ENCODE results near the gene GFRA1.

GFRA1 gene

GRCh38 chr10:116026725-116027124 is 246.3 kb downstream of the GFRA1 start:
- H2AFZ ChIP-seq (ENCODE audit: low read depth), result no peak overlapping the region
- H3K9ac ChIP-seq, result no peak overlapping the region
- H3K36me3 ChIP-seq (ENCODE audit: insufficient read depth), result no peaks in the 10 kb centered on the region
- no peak for TF ChIP-seq CTCF (conservative IDR thresholded peaks at IDR 0.05; ENCODE audit: low read depth, low read length)
- no peaks in the 10 kb centered on the region for H3K79me2 ChIP-seq (ENCODE audit: insufficient read depth, low read depth)
- H3K27ac ChIP-seq, result no peak overlapping the region
- H3K4me3 ChIP-seq (IDR thresholded peaks at IDR 0.05; ENCODE audit: insufficient read depth, low read depth, low read length), result no peak overlapping the region
- H3K4me2 ChIP-seq, result no peak overlapping the region
- no peaks in the 10 kb centered on the region for H3K4me1 ChIP-seq (ENCODE audit: low read depth, poor library complexity, severe bottlenecking)
- no peaks in the 10 kb centered on the region for H3K27me3 ChIP-seq (ENCODE audit: insufficient read depth, low read depth)
- no peaks in the 10 kb centered on the region for H4K20me1 ChIP-seq (ENCODE audit: insufficient read depth)

- no peak overlapping the region for H3K4me3 ChIP-seq (IDR thresholded peaks at IDR 0.05; ENCODE audit: insufficient read depth, low read depth, low read length)
- H3K9ac ChIP-seq, result no peak overlapping the region
- H3K36me3 ChIP-seq (ENCODE audit: insufficient read depth), result no peaks in the 10 kb centered on the region
- no peak for TF ChIP-seq CTCF (conservative IDR thresholded peaks at IDR 0.05; ENCODE audit: low read depth, low read length)
- no peak overlapping the region for H3K27ac ChIP-seq
- H2AFZ ChIP-seq (ENCODE audit: low read depth), result no peak overlapping the region
- H3K4me2 ChIP-seq, result no peak overlapping the region
- no peaks in the 10 kb centered on the region for H3K27me3 ChIP-seq (ENCODE audit: insufficient read depth, low read depth)
- H4K20me1 ChIP-seq (ENCODE audit: insufficient read depth), result no peaks in the 10 kb centered on the region
- H3K4me1 ChIP-seq (ENCODE audit: low read depth, poor library complexity, severe bottlenecking), result no peaks in the 10 kb centered on the region
- H3K79me2 ChIP-seq (ENCODE audit: insufficient read depth, low read depth), result no peaks in the 10 kb centered on the region
Observed at GRCh38 chr10:116026315-116026714, 246.7 kb downstream of the GFRA1 start.

GRCh38 chr10:116024271-116024878 is 248.6 kb downstream of the GFRA1 start:
- no peak for TF ChIP-seq CTCF (conservative IDR thresholded peaks at IDR 0.05; ENCODE audit: low read depth, low read length)
- H3K4me1 ChIP-seq (ENCODE audit: low read depth, poor library complexity, severe bottlenecking), result no peaks in the 10 kb centered on the region
- H4K20me1 ChIP-seq (ENCODE audit: insufficient read depth), result no peaks in the 10 kb centered on the region
- H2AFZ ChIP-seq (ENCODE audit: low read depth), result no peak overlapping the region
- H3K4me3 ChIP-seq (IDR thresholded peaks at IDR 0.05; ENCODE audit: insufficient read depth, low read depth, low read length), result no peak overlapping the region
- no peaks in the 10 kb centered on the region for H3K27me3 ChIP-seq (ENCODE audit: insufficient read depth, low read depth)
- H3K79me2 ChIP-seq (ENCODE audit: insufficient read depth, low read depth), result no peaks in the 10 kb centered on the region
- no peak overlapping the region for H3K4me2 ChIP-seq
- no peak overlapping the region for H3K27ac ChIP-seq
- no peak overlapping the region for H3K9ac ChIP-seq
- H3K36me3 ChIP-seq (ENCODE audit: insufficient read depth), result no peaks in the 10 kb centered on the region

GRCh38 chr10:116017405-116017804 is 255.6 kb downstream of the GFRA1 start:
- H3K4me3 ChIP-seq (IDR thresholded peaks at IDR 0.05; ENCODE audit: insufficient read depth, low read depth, low read length), result no peak overlapping the region
- H3K4me2 ChIP-seq, result no peak overlapping the region
- H3K36me3 ChIP-seq (ENCODE audit: insufficient read depth), result no peaks in the 10 kb centered on the region
- no peaks in the 10 kb centered on the region for H3K4me1 ChIP-seq (ENCODE audit: low read depth, poor library complexity, severe bottlenecking)
- H3K27ac ChIP-seq, result no peak overlapping the region
- no peaks in the 10 kb centered on the region for H4K20me1 ChIP-seq (ENCODE audit: insufficient read depth)
- no peak overlapping the region for H2AFZ ChIP-seq (ENCODE audit: low read depth)
- no peaks in the 10 kb centered on the region for H3K79me2 ChIP-seq (ENCODE audit: insufficient read depth, low read depth)
- TF ChIP-seq CTCF (conservative IDR thresholded peaks at IDR 0.05; ENCODE audit: low read depth, low read length), result no peak
- H3K9ac ChIP-seq, result no peak overlapping the region
- H3K27me3 ChIP-seq (ENCODE audit: insufficient read depth, low read depth), result no peaks in the 10 kb centered on the region

Data from KMS-11 (cell line).